Breast epithelium (tissue), 4 donors: ENCODE results near the gene SMYD2. TPM values are rescaled to one million over a fixed set of nuclear protein-coding genes. Genes with fewer than 3 reads are reported as not detected.

ENCODE experiments used
- DNase-seq, 2 donors: peaks; one replicate each; pipeline ENCODE4 v3.0.0-alpha.2; 2019; ENCODE audit warnings: low spot score in 2 of 2
- H3K27ac ChIP-seq, 2 donors: fragments of 200-600 bp; sonication (generic) in 1 of 2; one replicate each; pipeline ENCODE4 v1.5.1; 2016 to 2019; ENCODE audit warnings: mild to moderate bottlenecking in 1 of 2
- H3K27me3 ChIP-seq, 2 donors: fragments of 200-600 bp; sonication (generic) in 1 of 2; one replicate each; pipeline versions ENCODE4 v1.5.1 to v1.6.0; 2017 to 2019; ENCODE audit warnings: control low read depth in 1 of 2, mild to moderate bottlenecking in 1 of 2
- H3K36me3 ChIP-seq: fragments of 200-600 bp; one replicate; pipeline ENCODE4 v1.5.1; 2019
- H3K4me1 ChIP-seq, 2 donors: fragments of 200-600 bp; sonication (generic); one replicate each; pipeline ENCODE4 v1.5.1; 2016 to 2019; ENCODE audit warnings: control low read depth in 1 of 2
- H3K4me3 ChIP-seq, 3 donors: fragments of 200-600 bp; sonication (generic); 1 replicate in 2 of 3; 2 replicates in 1 of 3; pipeline ENCODE4 v1.5.1; 2016 to 2019; ENCODE audit warnings: mild to moderate bottlenecking in 3 of 3, moderate library complexity in 2 of 3
- H3K9me3 ChIP-seq, 2 donors: fragments of 200-600 bp; sonication (generic) in 1 of 2; one replicate each; pipeline ENCODE4 v1.5.1; 2016 to 2019; ENCODE audit warnings: control low read depth in 1 of 2
- CTCF ChIP-seq, 3 donors: fragments of 450-650 bp; IDR thresholded peaks; one replicate each; pipeline ENCODE4 v1.5.1; 2016 to 2017; ENCODE audit warnings: antibody characterized with exemption in 3 of 3, mild to moderate bottlenecking in 3 of 3, moderate library complexity in 3 of 3
- POLR2A ChIP-seq: fragments of 450-650 bp; IDR thresholded peaks from one replicate; pipeline ENCODE4 v1.6.1; 2016; ENCODE audit warnings: antibody characterized with exemption, mild to moderate bottlenecking, moderate library complexity
- POLR2AphosphoS5 ChIP-seq, 3 donors: sonication (generic); formaldehyde crosslinking; IDR thresholded peaks; one replicate each; pipeline ENCODE4 v1.6.1; 2017; ENCODE audit warnings: antibody characterized with exemption in 3 of 3
- intact Hi-C: fragments of 100-400 bp; cut with DNase I; formaldehyde crosslinking; loops from one replicate; pipeline ENCODE4 v1.15.1; 2023; ENCODE audit warnings: low total_unique reads
- total RNA-seq, 3 donors: library from RNA; depleted of rRNA; stranded (reverse); fragments of >200 nt; gene quantifications; one replicate each; pipeline ENCODE4 v1.1.0, GENCODE V29; 2016

Gene SMYD2
- total RNA-seq, 3 donors from 2014 or later = 30.9 to 37.3 (median 37.0) TPM

- intact Hi-C loops = no loop called here
- H3K27me3 ChIP-seq = no peaks in the 10 kb centered on the region
- H3K4me1 ChIP-seq = no peaks in the 10 kb centered on the region
- H3K36me3 ChIP-seq = peaks cover 8% of the 10 kb centered on the region
- H3K9me3 ChIP-seq = no peaks in the 10 kb centered on the region
- no peak overlapping the region for H3K4me3 ChIP-seq
- DNase-seq = no peak
- H3K27ac ChIP-seq = no peak overlapping the region
- no peak for TF ChIP-seq CTCF (IDR thresholded peaks at IDR 0.05)
- TF ChIP-seq POLR2AphosphoS5 (IDR thresholded peaks at IDR 0.05) = no peak
- TF ChIP-seq POLR2A = no peak
Measured at GRCh38 chr1:214361636-214362035, 80.7 kb downstream of the SMYD2 start.

GRCh38 chr1:214362188-214362882 is 81.4 kb downstream of the SMYD2 start:
- no peaks in the 10 kb centered on the region for H3K4me1 ChIP-seq
- no peaks in the 10 kb centered on the region for H3K9me3 ChIP-seq
- DNase-seq = no peak
- no peak overlapping the region for H3K4me3 ChIP-seq
- intact Hi-C loops = no loop called here
- H3K36me3 ChIP-seq = peaks cover 8% of the 10 kb centered on the region
- TF ChIP-seq POLR2AphosphoS5 (IDR thresholded peaks at IDR 0.05) = no peak
- TF ChIP-seq CTCF (IDR thresholded peaks at IDR 0.05) = no peak
- no peak for TF ChIP-seq POLR2A
- H3K27ac ChIP-seq = peak overlapping the region in 1 of 2 donors; percentile 1
- no peaks in the 10 kb centered on the region for H3K27me3 ChIP-seq

GRCh38 chr1:214363386-214363785 is 82.4 kb downstream of the SMYD2 start:
- Histone ChIP-seq H3K36me3 (peaks cover 8% of the 10 kb centered on the region), H3K4me1 (no peaks in the 10 kb centered on the region), H3K9me3 (no peaks in the 10 kb centered on the region), H3K27me3 (no peaks in the 10 kb centered on the region), H3K4me3 (no peak overlapping the region), H3K27ac (no peak overlapping the region)
- intact Hi-C loops = no loop called here
- DNase-seq = no peak
- TF ChIP-seq POLR2AphosphoS5 (IDR thresholded peaks at IDR 0.05) (no peak), POLR2A (no peak), CTCF (IDR thresholded peaks at IDR 0.05) (no peak)

GRCh38 chr1:214364386-214364785 is 83.4 kb downstream of the SMYD2 start:
- Histone ChIP-seq H3K36me3 (peaks cover 8% of the 10 kb centered on the region), H3K9me3 (no peaks in the 10 kb centered on the region), H3K27me3 (no peaks in the 10 kb centered on the region), H3K27ac (no peak overlapping the region), H3K4me3 (no peak overlapping the region), H3K4me1 (no peaks in the 10 kb centered on the region)
- intact Hi-C loops = no loop called here
- no peak for DNase-seq
- TF ChIP-seq POLR2AphosphoS5 (IDR thresholded peaks at IDR 0.05) (no peak), CTCF (IDR thresholded peaks at IDR 0.05) (no peak), POLR2A (no peak)

- TF ChIP-seq CTCF (IDR thresholded peaks at IDR 0.05) (no peak), POLR2A (no peak), POLR2AphosphoS5 (IDR thresholded peaks at IDR 0.05) (no peak)
- peaks cover 8% of the 10 kb centered on the region for H3K36me3 ChIP-seq
- intact Hi-C loops = no loop called here
Measured at GRCh38 chr1:214364786-214365295, 83.9 kb downstream of the SMYD2 start.

More at GRCh38 chr1:214364786-214365295, 83.9 kb downstream of the SMYD2 start:
- Histone ChIP-seq H3K4me3 (no peak overlapping the region), H3K9me3 (no peaks in the 10 kb centered on the region), H3K27ac (no peak overlapping the region), H3K27me3 (no peaks in the 10 kb centered on the region), H3K4me1 (no peaks in the 10 kb centered on the region)
- no peak for DNase-seq
